SKM-1 (cell line): Measurements from ENCODE around the gene TBKBP1.

Source experiments
- DNase-seq: peaks from one replicate; lab custom pipeline; 2025; ENCODE audit not compliant: unreplicated experiment; lab: John Stamatoyannopoulos, UW

TBKBP1 gene

DNA sequence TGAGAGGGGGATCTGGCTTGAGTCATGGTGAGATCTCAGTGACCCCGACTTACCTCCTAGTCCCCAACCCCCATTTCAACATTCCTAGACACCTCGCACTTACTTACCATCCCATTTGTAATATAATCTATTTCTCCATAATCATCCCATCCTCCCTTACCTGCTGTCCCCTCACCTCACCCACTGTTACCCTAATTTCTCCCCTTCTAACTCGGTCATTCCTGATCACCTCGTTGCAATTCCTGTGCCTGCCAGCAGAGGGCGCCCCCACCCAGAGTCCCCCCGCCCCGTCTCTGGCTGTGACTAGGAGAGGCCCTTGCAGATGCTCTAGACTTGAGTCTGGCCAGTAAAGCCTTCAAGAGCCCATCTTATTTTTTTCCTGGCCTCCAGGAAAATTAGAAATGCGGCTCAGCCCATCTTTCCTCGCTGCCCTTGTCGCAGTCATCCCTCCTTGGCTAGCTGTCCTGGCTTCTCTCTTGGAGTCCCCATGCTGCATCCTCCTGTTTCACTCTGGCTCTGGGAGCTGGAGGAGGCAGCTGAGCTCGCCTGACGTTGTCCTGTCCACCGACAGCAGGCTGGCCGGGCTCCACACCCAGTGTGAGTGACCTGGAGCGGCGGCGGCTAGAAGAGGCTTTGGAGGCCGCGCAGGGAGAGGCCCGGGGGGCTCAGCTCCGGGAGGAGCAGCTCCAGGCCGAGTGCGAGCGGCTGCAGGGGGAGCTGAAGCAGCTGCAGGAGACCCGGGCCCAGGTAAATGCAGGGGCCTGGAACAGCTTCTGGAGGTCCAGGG is 5.0 kb downstream of the TBKBP1 start:
- DNase-seq = no peak

DNA sequence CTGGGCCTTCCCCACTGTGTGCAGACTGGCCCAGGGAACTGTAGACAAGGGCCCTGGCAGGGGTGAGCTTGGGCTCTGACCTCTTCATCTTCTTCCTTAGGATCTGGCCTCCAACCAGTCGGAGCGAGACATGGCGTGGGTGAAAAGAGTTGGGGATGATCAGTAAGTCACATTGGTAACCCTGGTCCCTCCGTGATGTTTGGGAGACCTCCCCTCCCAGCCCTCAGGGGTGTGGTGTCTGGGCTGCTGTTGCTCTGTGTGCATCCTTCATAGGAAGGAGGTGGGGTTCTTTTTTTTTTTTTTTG is 5.5 kb downstream of the TBKBP1 start:
- no peak for DNase-seq

DNA sequence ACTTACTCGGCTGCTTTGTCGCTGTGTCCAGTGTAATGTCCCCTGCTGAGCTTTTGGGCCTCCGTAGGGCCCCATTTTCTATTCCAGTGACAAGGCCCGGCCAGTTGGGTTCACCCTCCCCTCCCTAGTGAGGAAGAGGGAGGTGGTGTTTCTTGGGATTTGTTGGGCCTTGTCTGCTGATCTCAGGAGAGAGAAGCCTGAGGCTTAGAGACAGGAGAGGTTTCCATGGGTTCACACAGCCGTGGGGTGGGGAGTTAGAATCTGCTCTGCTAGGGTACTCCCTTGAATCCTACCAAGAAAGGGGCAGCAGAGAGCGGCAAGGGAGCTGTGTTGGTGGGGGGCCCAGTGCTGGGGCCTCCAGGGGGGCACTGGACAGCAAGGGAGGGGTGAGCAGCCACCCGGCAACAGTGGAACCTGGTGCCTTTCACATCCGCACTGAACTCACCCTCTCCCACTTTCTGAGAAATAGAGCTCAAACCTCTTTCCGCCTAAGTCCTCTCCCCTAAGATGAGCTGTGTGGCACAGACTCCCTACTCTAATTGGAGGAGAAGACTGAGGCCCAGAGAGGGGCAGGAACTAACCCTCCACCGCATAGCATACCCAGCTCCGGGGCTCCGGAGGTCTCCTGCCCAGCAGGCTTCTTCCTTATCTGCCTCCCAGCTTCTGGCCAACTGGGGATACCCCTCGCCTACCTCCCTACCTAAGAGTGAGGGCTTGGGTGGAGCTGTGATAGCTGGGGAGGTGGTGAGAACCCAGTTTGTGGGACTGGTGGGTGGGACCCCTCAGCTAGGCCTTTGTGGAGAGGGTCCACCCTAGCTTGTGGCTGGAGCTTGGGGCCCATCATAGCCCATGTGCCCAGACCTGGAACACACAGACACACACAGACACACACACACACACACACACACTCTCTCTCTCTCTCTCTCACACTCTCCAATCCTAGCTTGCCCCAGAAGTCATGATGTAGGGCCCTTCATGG is 6.8 kb downstream of the TBKBP1 start:
- no peak for DNase-seq

DNA sequence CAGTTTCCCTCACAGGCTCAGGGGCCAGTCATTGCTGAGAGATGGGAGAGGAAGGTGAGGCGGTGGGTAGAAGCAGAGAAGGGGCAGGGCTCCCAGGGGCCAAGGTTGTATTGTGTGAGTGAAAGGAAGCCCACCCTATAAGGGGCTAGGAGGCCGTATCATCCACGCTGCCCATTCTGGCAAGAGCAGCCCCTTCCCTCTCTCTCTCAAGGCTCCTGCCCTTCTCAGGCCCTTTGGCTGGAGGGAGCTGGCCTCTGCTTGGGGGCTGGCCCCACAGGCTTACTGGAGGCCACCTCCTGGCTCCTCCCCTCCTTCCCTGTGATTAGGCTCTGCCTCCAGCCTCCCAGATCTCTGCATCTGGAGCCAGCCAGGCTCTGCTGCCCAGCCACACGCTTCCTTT is 7.6 kb downstream of the TBKBP1 start:
- no peak for DNase-seq

DNA sequence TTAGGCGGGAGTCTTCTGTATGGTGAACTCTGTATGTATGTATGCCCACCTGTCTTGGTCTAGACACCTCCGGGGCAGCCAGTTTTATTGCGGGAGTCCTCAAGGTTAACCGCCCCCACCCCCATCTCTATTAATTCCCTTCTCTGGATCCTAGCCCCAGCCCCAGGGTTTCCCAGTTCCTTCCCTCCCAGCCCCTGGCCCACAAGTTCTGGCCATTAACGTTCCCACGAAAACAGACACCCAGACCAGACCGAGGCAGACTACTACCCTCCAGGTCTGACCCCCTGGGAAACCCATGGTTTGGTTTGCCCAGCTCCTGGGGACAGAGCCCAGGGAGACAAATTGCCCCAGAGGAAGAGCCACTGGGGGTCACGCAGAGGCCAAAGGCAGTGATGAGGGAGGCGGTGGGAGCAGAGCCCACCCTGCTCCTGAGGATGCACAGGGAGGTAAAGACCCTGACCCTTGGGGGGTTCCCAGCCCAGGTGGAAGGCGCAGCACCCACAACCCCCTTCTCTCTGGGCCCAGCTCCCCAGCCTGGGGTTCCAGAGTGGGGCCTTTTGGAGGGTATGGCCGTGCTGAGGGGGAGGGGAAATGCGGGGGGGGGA is 8.5 kb downstream of the TBKBP1 start:
- DNase-seq = no peak

DNA sequence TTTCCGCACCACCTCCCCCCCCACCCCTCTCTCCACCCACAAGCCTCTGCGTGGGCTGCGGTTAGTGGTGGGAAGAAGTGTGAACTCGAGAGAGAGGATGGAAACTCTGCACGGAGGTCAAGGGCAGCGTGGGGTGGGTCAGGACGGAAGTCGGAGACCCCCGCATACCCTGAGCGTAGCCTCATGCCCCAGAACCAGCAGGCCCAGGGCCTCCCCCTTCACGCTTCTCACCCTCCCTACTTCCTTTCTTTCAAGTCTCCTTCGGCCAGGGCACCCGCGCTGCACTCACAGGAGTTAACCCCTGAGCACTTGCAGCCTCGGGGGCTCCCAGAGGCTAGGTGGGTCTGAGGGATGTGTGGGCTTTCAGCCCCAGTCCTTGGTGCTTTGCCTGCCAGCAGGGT is 9.2 kb downstream of the TBKBP1 start:
- no peak for DNase-seq

DNA sequence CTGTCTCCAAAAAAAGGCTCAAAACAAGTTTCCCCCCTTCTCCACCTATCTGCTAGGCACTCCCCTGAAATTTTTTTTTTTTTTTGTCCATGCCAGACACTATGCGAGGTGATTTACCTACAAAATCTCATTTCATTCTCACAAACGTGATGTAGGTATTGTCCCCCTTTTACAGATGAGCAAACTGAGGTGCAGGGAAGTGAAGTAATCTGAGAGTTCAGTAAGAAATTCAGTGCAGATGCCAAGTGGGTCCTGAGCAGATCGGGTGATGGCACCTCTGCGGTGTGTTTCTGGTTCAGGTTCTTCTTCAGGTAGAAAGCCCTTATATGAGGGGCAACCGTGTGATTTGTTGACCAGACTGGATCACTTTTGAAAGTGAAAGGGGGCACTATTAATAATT is 9.7 kb downstream of the TBKBP1 start:
- no peak for DNase-seq

DNA sequence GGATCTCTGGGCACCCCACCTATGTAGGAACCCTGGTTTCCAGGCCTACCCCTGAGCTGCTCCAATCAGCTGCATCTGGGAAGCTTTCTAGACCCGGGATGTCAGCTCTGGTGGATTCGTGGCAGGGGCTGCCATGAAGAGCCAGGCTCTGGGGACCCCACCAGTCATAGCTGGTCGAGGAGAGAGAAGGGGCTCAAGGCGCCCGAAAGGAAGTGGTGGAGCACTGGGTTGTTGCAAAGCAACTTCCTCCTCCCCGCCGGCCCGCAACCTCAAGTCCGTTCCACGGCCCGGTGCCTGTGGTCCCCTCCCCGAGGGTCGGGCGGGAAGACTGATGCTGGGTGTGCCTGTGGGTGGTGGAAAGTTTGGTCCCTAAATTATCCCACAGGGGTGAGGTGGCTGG is 10.2 kb downstream of the TBKBP1 start:
- peak; percentile 21 for DNase-seq

DNA sequence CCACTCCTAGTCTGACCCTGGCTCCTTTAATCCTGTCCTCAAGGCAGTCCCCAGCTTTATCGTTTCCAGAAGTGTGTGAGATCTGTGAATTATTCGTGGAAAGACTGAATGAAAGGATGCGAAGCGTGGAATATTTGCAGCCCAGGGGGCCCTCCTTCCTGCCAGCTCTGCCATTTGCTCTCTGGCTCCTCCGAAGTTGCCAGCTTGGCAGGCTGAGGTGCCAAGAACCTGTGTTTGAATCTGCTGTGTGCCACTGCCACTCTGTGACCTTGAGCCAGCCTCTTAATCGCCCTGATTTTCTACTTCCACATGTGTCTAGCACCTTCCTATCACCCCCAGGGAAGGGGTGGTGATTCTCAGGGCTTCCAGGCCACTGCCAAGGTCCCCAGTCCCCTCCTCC is 10.8 kb downstream of the TBKBP1 start:
- no peak for DNase-seq

DNA sequence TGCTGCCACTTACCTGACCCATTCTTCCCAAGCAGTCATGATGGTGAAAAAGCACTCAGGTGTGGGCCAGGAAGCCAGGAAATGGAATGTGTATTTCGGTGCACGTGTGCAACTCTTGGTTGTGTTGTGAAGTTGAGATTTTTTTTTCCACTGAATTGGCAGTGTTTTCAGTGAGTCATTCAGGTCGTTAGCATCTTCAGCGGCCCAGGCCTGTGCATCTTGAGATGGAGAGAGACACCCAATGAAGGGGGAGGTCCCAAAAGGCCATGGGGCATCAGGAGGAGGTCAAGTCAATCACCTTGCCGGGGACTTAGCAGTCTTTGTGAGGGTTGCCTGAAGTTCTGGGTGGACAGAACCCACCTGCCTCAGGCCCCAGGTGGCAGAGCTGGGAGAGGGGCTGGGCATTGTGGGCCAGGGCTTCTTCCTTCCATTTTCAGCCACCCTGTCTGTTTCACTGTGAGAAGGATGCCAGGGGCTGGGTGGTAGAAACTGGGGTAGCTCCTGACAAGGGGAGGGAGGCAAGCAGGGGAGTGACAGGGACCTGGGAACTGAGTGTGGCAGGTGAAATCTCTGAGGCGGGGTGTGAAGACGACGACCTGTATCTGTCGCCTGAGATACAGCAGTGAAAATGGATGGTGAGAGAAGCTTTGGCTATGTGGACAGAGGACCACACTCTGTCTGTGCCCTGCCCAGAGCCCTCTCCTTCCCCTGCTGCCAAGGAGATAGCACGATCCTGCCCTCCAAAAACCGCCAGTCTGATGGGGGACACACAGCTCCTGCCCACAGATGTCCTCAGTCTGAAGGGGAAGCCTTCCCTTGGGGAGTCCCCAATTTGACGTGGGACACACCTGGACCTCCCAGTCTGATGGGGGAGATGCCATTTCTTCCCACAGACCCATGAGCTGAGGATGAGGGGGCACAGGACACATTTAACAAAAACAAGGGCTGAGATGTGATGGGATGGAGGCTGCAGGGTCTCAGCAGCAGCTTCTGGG is 11.9 kb downstream of the TBKBP1 start:
- no peak for DNase-seq

DNA sequence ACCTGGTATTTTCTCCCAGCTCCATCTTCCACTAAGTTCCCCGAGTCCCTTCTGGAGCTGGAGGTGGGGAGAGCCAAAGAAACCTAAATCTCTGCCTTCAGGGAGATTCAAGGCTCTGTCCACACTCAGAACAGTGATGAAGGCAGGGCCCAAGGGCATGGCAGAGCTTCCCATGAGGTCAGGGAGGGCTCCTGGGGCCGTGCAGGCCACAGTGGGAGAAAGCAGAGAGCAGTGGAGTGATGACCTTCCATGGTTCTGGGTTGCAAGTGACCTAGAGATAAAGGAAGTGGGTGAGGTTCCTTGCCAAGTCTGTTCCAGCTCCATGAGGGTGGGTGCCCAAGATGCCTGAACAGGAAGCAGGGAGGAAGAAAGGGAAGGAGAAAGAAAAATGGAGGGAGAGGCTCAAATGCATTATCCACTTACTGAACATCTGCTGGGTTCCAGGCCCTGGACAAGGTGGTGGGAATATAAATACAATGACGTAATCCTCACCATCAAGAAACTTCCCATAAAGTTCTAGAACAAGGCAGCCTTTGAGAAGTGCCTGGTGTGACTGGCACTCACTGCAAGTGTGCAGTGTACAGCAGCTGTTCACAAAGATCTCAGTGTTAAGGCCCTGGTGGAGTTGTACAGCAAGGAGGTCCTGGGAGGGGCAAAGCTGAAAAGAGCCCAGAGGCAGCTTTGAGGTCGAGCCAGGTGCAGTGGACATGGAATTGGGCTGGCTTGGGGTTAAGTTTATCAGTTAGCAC is 13.3 kb downstream of the TBKBP1 start:
- no peak for DNase-seq

DNA sequence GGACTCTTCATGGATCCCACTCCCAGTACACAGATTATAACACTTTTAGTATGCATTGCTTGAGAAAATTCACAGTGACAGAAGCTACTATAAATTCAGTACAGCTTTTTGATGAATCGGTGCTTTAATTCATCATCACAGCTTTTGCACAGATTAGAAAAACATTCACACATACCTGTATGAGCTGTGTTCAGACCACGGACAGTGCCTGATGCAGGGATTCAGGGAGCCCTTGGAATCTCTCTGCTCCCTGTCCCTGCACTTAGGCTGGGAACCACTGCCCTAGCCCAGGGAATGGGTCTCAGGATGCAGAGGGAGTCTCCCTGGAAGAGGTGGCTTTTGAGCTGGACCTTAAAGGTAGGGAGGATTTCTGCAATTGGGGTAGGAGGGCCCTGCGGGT is 13.9 kb downstream of the TBKBP1 start:
- DNase-seq = no peak

DNA sequence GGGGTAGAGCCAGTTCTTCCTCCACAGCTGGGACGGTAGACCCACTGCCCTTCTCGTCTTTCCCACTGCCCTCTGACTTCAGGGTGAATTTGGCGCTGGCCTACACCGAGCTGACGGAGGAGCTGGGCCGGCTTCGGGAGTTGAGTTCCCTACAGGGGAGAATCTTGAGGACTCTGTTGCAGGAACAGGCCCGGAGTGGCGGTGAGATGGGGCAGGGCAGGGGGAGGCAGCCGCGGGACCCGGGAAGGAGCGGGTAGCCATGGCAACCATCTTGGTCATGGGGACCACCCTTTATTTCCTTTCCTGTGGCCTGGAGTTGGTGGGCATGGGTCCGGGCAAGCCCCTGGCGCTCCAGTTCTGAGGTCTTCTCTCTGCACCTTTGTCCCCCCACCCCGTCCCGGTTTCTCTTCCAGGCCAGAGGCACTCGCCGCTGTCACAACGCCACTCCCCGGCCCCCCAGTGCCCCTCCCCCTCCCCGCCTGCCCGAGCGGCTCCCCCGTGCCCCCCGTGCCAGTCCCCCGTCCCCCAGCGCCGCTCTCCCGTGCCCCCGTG is 14.4 kb downstream of the TBKBP1 start:
- DNase-seq = no peak

DNA sequence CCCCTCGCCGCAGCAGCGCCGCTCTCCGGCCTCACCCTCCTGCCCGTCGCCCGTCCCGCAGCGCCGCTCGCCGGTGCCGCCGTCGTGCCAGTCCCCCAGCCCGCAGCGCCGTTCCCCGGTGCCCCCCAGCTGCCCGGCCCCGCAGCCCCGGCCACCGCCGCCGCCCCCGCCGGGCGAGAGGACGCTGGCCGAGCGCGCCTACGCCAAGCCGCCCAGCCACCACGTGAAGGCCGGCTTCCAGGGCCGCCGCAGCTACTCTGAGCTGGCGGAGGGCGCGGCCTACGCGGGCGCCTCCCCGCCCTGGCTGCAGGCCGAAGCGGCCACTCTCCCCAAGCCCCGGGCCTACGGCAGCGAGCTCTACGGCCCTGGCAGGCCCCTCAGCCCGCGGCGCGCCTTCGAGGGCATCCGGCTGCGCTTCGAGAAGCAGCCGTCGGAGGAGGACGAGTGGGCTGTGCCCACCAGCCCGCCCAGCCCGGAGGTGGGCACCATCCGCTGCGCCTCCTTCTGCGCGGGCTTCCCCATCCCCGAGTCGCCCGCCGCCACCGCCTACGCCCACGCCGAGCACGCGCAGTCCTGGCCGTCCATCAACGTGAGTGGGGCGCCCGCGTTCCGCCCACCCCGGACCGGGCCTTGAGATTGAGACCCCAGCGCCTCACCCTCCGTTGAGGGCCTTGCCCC is 15.0 kb downstream of the TBKBP1 start:
- DNase-seq = no peak

DNA sequence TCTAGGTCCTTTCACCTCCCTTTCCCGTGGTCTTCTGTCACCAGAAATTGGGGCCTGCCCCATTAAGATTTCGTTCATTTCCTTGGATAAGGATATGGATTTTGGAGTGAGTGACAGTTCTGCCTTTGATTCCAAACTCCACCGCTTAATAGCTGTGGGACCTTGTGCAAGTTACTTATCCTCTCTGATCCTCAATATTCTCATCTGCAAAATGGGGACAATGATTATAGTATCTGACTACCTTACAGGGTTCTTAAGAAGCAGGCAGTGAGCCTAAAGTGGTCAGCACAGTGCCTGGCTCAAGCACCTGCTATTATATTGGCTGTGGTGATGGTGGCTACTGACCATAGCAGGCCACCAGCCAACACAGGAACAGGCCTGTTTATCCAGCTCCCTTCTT is 15.6 kb downstream of the TBKBP1 start:
- DNase-seq = no peak

DNA sequence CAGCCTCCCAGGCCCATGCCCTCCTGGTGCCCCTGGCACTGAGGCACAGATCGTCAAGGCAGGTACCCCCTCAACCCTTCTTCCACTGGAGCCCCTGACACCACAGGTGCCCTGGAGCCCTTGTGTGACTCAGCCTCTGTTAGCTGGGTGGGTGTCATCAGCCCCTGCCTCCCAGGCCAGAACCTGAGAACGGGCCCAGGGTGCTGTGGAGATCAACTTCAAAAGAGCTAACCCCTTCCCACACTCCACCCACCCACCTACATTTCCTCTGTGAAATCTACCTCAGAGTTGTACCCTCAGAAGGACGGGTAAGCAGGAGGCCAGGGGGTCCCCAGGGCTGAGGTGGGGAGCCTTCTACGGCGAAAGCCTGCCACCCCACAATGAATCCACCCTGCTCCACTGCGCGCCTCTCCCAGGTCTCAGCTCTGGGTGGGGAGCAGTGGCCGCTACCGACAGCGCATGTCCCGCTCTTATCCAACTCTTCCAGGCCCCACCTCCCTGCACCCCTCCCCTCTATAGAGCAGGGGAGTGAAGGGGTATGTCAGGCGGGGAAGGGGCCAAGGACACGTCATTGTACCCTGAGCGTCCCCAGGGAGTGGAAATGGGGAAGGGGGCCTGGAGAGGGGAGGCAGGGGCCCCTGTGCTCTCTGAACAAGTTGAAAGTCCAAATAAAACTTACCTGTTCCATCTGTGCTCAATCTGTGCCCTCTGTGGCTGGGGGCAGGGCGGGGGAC is 17.6 kb downstream of the TBKBP1 start:
- no peak for DNase-seq

DNA sequence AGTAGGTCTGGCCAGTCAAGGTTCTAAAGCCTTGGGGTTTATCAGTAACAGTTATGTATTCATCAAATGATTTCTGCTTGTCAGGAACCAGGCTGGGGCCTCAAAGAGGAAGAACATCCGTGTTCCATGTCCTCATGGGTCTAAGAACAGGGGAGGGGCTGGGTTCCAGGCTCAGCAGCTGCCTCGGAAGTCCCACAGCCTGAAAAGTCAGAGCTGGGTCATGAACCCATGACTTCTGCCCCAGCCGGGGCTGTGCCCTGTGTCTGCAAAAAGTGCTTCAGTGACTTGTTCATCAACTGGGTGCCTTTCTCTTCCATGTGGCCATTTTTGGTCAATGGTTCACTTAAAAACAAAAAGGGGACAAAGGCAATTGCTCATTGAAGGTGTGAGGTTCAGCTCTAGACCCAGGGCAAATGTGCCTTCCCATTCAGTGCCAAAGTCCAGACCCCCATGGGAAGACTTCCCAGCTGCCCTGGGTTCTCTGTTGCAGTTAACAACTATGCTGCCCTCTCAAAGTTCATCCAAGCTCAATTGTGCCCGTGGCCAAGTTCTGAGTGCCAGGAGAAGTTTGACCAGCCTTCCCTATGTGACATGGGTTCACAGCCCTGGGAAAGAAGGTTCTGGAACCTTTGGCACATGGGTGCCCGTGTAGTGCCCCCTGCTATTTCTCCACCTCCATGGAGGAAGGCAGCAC is 18.5 kb downstream of the TBKBP1 start:
- no peak for DNase-seq
